Measurements from ENCODE around the gene METTL15. TPM values are rescaled to one million over a fixed set of nuclear protein-coding genes. Genes with fewer than 3 reads are reported as not detected.

The METTL15 gene
- total and polyA plus RNA-seq, 10 donors = 3.7 to 23.7 (median 15.5) TPM

DNA sequence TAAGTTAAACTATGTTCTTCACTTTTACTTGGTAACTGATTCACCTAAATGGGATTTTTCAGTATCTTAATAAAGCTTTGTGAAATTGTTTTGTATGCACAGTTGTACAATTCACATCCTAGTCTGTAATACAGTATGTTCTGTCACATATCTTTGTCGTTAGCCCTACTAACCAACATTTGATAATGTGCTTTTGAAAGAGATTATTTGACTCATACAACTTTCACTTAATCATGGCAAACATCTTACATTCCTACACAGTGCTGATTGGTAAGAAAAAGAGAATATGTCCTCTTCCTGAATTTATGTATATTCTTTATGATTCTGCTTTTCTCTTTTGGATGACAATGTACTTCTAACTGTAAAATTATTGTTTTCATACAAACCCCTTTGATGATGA is 234.5 kb downstream of the METTL15 start:
- no peaks in the 10 kb centered on the region for H3K27me3 ChIP-seq (replicated peaks in 1 of 7)
- no peak overlapping the region for H3K27ac ChIP-seq
- no peaks in the 10 kb centered on the region for H3K4me1 ChIP-seq
- intact Hi-C loops (cut with DNase I; ENCODE audit: low total_unique reads) = no loop called here
- no peak for DNase-seq
- H3K36me3 ChIP-seq = no peaks in the 10 kb centered on the region
- no peak overlapping the region for H3K4me3 ChIP-seq
- 50 to 88% (median 84%) methylated on average over 1 of the region's 1 CpG for WGBS, 5 donors
- no peak for TF ChIP-seq POLR2A (IDR thresholded peaks at IDR 0.05)
- TF ChIP-seq, protein P1, sequence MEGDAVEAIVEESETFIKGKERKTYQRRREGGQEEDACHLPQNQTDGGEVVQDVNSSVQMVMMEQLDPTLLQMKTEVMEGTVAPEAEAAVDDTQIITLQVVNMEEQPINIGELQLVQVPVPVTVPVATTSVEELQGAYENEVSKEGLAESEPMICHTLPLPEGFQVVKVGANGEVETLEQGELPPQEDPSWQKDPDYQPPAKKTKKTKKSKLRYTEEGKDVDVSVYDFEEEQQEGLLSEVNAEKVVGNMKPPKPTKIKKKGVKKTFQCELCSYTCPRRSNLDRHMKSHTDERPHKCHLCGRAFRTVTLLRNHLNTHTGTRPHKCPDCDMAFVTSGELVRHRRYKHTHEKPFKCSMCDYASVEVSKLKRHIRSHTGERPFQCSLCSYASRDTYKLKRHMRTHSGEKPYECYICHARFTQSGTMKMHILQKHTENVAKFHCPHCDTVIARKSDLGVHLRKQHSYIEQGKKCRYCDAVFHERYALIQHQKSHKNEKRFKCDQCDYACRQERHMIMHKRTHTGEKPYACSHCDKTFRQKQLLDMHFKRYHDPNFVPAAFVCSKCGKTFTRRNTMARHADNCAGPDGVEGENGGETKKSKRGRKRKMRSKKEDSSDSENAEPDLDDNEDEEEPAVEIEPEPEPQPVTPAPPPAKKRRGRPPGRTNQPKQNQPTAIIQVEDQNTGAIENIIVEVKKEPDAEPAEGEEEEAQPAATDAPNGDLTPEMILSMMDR (IDR thresholded peaks at IDR 0.05 in 8 of 11, conservative IDR thresholded peaks at IDR 0.05 in 3 of 11) = no peak
- TF ChIP-seq POLR2AphosphoS5 (IDR thresholded peaks at IDR 0.05) = no peak
- peaks cover 0 to 34% (median 25%) of the 10 kb centered on the region in 8 donors for H3K9me3 ChIP-seq

DNA sequence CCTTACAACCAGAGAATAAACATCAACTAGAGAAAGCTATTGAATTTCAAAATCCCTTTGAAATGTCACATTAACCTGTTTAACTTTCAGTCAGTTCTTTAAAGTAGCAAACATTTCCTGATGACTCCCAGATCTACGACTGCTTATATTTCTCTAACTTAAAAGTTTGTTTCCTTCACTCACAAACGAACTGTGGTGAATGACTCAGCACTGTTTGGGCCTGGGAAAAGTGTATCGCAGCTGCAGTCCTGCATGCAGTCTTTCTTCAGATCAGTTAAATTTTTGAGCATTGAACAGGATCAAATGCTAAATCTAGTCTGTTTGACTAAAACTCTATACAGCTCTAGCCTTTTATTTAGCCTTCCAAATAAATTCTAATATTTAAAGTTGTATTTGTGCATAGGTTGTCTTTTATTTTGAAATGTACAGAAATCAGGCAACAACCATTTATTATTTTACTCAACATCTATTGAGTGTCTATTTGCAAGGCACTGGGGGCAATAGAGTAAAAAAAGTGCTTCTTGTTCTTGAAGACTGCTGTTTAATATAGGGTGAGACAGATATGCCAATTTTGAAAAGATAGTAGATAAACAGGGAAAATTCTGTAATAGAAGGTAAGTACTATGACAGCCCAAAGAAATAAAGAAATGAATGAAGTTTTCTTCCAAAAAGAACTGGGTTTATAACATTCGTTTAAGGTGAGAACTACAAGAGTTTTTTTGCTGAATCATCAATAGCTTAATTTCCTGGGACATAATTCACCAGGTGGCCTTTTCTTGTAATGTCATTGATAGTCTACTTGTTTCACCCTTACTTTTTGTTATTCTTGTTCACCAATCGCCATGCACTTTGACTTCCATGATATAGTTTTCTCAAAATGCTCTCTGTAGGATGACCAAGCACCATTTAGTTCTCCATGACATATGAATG is 235.4 kb downstream of the METTL15 start:
- no peak for DNase-seq
- TF ChIP-seq POLR2AphosphoS5 (IDR thresholded peaks at IDR 0.05) = no peak
- TF ChIP-seq POLR2A (IDR thresholded peaks at IDR 0.05) = no peak
- TF ChIP-seq, protein P1 (IDR thresholded peaks at IDR 0.05 in 8 of 11, conservative IDR thresholded peaks at IDR 0.05 in 3 of 11) = no peak
- no peaks in the 10 kb centered on the region for H3K36me3 ChIP-seq
- H3K27me3 ChIP-seq (replicated peaks in 1 of 7) = no peaks in the 10 kb centered on the region
- no peaks in the 10 kb centered on the region for H3K4me1 ChIP-seq
- no peak overlapping the region for H3K4me3 ChIP-seq
- intact Hi-C loops (cut with DNase I; ENCODE audit: low total_unique reads) = no loop called here
- H3K9me3 ChIP-seq = peaks cover 0 to 26% (median 19%) of the 10 kb centered on the region in 8 donors
- H3K27ac ChIP-seq = no peak overlapping the region
- 36 to 44% (median 40%) methylated on average over 5 of the region's 5 CpGs for WGBS, 5 donors

DNA sequence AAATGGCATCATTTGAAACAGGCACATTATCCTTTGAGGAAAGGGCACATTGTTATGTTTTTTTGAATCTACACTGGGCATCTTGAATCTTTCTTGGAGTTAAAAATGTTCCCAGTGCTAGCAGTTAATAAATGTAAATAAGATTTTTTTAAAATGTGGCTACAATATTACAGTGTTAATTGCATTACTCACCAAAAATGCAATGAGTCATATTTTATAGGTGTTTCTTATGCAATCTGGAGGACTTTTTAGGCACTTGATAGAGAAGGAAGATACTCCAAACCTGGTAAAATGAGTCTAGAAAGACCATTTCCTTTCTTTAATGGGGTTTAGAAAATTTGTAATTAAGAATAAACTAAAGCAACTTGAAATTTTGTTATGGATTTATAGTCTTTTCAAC is 238.0 kb downstream of the METTL15 start:
- no peaks in the 10 kb centered on the region for H3K9me3 ChIP-seq
- no peaks in the 10 kb centered on the region for H3K36me3 ChIP-seq
- no peak for DNase-seq
- no peaks in the 10 kb centered on the region for H3K4me1 ChIP-seq
- TF ChIP-seq, protein P1 (IDR thresholded peaks at IDR 0.05 in 8 of 11, conservative IDR thresholded peaks at IDR 0.05 in 3 of 11) = no peak
- no peak for TF ChIP-seq POLR2A (IDR thresholded peaks at IDR 0.05)
- no peak for TF ChIP-seq POLR2AphosphoS5 (IDR thresholded peaks at IDR 0.05)
- intact Hi-C loops (cut with DNase I; ENCODE audit: low total_unique reads) = no loop called here
- H3K4me3 ChIP-seq = no peak overlapping the region
- H3K27ac ChIP-seq = no peak overlapping the region
- H3K27me3 ChIP-seq (replicated peaks in 1 of 7) = no peaks in the 10 kb centered on the region

DNA sequence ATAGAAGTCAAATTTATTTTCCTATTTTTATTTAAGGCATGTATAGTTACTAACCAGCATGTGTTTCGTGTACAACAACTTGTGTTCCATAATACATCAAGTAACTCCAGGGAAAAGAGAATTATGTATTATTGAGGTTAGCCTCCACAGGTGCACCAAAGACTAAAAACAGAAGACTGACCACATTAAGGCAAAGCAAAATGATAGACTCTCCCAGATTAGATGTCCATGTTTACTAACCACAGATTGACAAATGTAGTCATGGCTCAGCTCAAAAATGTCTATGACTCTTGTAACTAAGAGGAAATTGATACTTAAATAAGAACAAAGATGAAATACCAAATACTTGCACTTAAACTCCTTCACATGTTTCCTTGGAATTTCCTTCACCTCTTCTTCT is 238.5 kb downstream of the METTL15 start:
- no peak for DNase-seq
- intact Hi-C loops (cut with DNase I; ENCODE audit: low total_unique reads) = no loop called here

More for the DNA sequence above, 238.5 kb downstream of the METTL15 start:
- H3K27ac ChIP-seq = no peak overlapping the region
- no peaks in the 10 kb centered on the region for H3K36me3 ChIP-seq
- H3K27me3 ChIP-seq (replicated peaks in 1 of 7) = no peaks in the 10 kb centered on the region
- no peaks in the 10 kb centered on the region for H3K4me1 ChIP-seq
- no peak overlapping the region for H3K4me3 ChIP-seq
- H3K9me3 ChIP-seq = no peaks in the 10 kb centered on the region
- WGBS, 5 donors = 76 to 89% (median 87%) methylated on average over 1 of the region's 1 CpG
- TF ChIP-seq POLR2AphosphoS5 (IDR thresholded peaks at IDR 0.05) (no peak), POLR2A (IDR thresholded peaks at IDR 0.05) (no peak)
- TF ChIP-seq, protein P1 (IDR thresholded peaks at IDR 0.05 in 8 of 11, conservative IDR thresholded peaks at IDR 0.05 in 3 of 11) = no peak
